Stimulated activated CD8-positive, alpha-beta memory T cell treated with anti-CD3 and anti-CD28 coated beads, Interleukin-7, amount 100 ng/mL, for 24 hours (primary cell): ENCODE data around the gene KCNQ1OT1.

ENCODE experiments used
- DNase-seq: peaks from one replicate; pipeline ENCODE4 v3.0.0-alpha.2; 2020; ENCODE audit warnings: low read depth

The KCNQ1OT1 gene

DNA sequence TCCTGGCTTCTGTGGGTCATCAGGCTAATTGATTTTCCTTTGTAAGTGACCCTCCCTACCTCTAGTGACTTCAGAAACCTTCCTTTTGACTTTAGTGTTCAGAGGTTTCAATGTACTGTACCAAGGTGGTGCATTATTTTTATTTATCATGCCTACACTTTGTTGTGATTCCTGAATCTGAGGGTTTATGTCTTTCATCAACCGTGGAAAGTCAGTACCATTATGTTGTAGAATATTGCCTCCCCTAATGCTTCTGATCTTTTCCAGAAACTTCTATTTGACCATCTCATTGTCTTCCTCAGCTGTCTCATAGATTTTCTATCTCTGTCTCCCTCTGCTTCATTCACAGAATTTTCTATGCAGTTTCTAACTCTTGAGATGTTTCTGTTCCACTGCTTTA, 105.5 kb downstream of the KCNQ1OT1 start:
- no peak for DNase-seq

DNA sequence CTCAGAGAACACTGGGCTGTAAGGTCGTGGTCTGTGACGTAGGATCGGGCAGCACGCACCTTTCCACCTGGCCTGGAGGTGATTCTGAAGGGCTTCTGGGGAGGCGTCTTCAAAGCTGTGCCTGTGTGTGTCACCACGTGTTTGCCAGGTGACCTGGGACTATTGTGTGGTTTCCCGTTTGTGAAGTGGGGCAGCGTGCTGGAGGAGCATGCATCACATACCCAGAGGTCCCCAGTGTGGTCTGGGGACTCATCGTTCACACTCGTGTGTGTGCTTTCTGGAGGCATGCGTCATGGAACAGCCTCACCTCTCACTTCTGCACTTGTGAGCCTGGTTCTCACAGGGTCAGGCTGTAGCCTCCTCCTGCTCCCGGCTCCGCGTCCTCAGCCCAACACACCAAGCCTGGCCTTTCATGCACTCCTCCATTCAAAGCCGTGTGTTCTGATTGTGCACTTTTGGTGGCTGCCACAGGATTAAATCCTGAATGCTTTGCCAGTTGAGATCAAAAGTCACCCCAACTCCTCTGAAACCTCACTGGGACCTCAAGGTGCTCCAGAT, 106.3 kb downstream of the KCNQ1OT1 start:
- DNase-seq, result no peak

DNA sequence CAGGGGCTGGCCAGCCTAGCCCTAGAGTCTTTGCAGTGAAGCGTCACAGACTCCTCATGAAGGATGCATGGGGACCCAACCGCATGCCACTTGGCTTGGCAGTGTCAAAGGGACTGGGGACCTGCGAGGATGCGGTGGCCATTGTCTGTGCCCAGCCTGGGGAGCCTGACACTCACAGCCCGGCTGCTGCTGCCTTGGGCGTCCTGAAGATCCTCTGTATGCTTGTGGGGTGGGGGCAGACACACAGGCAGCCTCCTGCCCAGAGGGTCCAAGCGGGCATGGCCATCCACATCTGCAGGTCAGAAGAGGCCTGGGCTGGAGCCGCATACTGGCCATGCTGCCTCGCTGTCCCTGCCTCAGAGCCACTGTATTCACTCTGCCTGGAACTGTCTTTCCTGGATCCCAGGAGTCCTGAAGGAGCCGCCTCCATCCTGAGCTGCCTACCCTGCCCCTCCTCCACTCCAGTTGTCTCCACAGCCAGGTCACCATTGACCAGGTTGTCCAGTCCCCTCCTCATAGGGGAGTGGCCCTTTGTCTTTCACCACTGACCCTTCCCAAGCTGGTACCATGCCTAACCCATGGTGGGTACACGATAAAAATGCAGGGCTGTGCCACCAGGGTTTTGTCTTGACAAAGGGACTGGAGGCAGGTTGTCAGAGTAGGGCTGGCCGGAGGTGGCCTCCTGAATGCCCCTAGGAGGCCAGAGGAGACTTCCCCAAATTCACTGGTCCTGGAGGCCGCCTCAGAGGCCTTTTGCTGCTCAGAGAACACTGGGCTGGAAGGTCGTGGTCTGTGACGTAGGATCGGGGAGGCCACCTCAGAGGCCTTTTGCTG, 107.0 kb downstream of the KCNQ1OT1 start:
- DNase-seq, result no peak

DNA sequence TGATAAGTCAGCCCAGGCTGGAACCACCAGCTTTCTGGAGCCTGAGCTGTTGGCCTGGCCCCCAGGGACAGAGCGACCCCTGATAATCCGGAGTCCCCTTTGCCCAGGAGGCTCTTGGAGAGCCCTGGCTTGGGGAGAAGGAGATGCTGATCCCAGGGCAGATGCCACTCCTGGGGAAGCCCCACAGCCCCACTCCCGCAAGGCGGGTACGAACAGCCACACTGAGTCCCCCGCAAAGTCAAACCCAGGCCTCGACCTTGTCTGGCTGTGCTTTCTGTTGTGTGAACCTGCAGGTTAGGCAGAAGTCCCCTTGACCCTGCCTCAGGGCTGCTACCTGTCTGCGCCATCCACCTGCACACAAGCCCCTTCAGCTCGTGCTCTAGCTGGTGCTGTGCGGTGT, 108.0 kb downstream of the KCNQ1OT1 start:
- DNase-seq, result no peak

DNA sequence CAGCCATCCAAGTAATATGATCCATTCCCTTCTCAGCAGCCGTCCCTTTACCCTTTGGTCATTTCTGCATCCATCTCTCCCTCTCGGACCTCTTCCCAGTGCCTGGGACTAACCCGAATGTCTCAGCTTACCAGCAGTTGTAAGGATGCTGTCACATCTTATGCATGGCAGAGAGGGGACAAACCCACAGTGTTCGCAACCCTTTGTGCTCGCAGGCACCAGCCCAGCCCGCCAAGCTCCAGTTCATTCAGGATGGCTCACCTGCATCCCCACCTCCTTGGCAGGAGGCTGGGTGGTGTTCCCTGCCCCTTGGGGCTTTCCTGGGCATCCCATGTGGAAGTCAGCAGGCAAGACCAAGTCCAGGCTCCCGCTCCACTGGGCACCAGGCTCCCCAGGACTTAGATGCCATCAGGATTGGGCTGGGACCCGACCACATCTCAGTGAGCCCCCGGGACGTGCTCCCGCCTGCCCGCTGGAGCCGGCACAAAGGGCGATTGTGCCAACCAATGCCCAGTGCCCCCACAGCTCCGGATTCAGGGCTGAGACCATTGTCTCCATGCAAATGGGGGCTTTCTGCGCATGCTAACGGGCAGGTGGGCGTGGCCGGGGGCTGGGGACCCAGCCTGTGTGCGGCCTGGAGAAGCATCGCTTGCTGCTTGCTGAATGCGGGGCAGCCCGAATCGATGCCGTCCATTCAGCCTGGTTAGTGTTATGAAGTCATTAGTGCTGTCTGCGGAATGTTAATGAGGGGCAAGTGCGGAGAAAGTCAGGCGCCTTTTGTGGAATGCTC, 108.6 kb downstream of the KCNQ1OT1 start:
- DNase-seq, result no peak

DNA sequence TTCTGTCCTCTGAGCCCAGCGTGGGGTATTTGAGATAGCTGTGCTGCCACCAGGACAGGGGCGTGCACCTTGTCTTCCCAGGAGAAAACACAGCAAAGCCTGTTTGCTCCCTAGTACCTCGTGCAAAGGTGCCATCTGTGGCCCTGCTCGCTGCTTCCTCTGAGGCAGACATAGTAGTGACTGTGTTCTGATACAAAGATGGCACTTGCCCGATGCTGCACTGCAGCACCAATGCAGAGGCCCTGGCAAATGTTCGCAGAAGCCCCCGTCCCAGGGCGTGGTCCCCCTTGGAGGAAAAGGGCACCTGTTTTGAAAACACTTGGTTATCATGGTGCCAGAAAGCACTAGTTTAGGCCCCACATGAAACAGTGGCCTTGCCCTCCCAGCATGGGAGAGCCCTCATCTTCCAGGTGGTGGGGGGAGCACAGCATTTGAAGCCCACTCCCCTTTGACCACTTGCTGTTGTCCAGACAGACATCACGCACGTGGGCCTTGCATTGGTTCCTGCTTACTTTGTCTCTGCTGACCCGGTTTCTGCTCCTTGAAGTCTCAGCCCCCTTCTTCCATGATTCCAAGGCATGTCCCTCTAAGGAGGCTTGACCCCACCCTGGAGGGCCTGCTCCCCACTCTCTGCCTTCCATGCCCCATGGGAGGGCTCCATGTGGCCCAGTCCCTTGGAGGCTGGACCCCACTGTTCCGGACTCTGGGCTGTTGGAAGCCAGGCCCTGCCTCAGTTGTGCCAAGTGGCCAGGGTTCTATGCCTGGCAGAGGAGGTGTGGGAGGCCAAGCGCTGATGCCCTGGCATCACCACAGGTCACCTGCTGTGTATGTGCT, 109.4 kb downstream of the KCNQ1OT1 start:
- DNase-seq, result no peak

DNA sequence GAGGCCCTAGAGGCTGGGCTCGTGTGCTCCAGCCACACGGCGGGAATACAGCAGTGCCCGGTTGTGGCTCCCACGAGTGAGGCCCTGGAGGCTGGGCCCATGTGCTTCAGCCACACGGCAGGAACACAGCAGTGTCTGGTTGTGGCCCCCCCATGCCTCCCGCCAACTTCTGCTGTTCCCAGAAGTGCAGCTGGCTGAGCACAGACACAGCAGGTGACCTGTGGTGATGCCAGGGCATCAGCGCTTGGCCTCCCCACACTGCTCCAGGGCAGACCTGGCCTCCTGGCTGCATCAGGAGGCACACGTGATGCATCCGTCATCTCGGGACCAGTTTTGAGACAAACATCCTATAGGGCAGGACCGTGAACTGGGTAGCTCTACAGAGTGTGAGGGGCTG, 110.3 kb downstream of the KCNQ1OT1 start:
- no peak for DNase-seq

DNA sequence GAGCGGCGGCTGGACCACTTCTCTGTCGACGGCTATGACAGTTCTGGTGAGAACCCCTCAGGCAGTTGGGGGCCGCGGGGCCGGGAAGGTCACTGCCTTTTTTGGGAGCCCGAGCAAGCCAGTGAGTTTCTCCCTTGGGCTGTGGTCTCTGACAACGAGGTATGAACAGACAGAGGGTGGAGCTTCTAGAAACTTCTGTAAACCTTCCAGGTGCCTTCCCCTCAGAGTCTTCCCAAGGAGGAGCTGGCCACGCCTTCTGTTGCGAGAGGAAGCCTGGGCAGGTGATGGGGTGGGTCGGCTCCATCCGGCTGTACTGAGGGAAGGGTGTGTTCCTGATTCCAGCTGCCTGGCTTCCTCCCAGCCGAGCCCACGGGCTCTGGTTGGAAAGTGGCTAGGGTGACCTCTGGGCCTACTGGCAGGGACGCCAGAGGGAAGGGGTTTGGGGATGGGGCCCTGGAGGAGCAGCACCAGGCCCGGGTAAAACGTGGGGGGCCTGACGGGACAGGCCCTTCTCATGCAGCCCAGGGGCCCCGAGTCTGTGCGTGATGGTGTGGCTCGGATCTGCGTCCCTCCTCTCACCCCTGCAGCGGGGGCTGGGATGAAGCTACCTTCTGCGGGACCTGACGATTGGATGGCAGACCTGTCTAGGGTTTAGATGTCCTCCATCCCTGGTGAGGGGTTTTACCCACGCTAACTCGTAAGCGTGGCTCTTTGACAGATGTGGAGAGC, 110.8 kb downstream of the KCNQ1OT1 start:
- DNase-seq, result no peak

DNA sequence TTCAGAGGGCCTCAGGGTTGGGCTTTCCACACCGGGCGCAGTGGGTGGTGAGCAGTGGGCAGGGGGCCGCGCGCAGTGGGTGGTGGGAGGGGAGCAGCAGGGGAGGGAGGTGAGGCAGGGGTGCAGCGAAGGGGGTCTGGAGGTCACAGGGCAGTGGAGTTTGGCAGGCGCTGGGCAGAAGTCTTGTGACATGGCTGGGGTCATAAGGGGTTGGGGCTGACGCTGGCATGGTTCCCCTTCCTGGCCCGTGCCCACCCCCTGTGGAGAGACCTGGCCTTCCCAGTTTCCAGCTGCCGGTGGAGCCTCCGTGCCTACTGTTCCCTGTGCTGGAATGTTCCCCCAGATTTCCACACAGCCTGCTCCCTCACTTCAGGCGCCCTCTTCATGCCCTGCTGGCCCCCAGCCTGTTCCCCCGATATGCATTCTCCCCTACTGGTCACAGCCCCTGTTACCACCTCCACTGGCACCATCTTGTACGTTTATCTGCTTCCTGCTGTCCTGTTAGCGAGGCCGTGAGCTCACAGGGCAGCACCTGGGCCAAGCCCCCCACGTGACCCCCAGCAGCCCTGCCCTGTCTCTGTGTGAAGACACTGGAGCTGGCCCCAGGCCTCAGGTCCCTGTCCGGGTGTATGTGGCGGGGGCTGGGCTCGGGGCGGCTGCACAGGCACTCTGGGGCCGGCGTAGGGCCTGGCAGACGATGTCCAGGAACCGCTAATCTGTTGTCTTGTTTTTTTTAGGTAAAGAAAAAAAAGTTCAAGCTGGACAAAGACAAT, 111.6 kb downstream of the KCNQ1OT1 start:
- no peak for DNase-seq

DNA sequence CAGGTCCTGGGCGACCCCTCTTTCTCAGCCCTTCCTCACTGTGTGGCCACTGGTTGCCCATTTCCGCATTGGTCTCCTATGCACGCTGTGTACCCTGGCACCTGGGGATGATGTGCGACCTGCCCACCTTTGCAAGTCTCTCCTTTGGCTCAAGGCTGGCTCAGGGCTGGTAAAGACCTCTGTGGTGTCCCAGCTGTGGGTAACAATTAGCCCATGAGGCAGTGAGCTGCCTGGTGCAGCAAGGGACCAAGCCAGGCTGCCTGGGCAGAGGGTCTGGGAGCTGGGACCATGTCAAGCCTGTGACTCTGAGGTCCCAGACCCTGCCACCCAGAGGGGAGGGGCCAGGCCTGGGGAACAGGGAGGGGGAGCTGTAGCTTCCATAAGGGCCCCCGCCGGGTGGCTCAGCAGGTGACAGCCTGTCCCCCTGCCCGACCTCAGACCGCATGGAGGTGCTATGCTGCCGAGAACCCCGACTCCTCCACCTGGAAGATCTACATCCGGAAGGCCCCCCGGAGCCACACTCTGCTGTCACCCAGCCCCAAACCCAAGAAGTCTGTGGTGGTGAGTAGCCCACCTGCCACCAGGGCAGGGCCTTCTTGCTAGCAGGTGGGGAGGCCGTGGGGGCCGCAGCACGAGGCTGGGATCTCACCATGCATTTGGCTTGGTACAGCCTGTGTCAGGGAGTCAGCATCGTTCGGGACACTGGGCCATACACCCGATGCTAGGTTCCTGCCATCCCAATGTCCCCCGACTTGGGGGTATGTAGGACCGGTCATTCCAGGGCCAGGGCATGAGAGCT, 112.5 kb downstream of the KCNQ1OT1 start:
- no peak for DNase-seq

DNA sequence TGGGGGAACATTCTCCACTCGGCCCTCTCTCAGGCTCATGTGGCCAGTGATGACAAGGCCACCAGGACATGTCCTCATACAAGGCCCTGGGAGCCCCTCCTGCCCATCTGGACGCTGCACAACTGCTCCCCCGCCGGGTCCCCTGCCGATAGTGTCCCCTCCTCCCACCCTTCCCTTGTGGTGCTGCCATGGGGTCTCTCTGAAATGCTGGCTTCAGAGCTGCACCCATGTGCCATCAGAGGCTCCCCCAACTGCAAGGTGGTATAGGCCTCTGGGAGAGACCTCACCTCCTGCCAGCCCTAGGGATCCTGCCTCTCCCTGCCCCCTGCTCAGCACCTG, 113.0 kb downstream of the KCNQ1OT1 start:
- DNase-seq, result no peak

DNA sequence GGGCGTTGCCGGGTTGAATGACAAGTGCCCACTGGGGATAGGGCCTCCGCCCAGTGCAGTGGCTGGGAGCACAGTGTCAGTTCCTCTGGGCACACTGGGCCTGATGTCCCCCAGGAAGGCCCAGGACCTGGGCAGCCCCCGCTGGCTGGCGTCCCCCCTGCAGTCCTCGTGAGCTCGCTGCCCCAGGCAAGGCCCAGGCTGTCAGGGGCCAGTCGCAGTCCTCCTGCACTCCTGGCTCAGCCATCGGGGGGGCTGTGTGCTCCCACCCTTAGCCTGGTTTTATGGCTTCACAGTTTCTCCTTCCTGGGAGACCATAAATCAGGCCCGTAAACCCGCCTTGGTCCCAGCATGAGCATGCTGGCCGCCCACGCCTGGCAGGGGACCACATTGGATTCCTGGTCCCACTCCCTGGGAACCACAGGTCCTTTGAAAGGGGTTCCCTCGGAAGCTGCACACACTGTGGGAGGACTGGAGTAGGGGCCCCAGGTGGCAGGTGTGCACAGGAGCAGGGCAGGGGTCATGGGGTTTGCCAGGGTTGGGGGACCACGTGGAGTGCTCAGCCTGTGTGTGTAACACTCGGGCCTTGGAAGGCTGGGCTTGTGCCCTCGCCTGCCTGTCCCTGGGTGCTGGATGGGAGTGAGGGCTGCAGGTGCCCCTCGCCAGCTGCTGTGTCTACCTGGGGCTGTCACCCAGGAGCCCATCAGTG, 113.6 kb downstream of the KCNQ1OT1 start:
- DNase-seq, result no peak

DNA sequence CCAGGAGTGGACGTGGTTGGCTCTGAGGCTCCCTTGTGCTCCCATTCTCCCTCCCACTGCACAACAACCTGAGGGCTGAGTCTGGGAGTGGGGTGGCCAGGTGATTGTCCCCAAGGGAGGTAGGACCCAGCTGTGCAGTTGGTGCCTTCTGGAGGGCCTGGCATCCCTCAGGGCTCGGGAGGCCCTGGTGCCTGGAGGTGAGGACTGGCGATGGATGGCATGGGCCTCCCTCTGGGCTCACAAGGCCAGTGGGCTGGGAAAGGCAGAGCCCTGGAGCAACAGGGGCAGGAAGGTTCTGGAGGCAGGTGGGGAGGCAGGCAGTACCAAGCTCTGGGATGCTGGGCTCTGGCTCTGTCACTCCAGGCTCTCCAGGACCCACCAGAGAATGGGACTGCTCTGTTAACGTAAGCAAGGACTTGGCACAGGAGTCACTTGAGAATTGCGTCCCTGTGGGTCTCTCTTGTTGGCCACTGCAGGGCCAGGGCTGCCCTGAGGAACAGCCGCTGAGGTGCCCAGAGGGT, 114.2 kb downstream of the KCNQ1OT1 start:
- DNase-seq, result no peak

DNA sequence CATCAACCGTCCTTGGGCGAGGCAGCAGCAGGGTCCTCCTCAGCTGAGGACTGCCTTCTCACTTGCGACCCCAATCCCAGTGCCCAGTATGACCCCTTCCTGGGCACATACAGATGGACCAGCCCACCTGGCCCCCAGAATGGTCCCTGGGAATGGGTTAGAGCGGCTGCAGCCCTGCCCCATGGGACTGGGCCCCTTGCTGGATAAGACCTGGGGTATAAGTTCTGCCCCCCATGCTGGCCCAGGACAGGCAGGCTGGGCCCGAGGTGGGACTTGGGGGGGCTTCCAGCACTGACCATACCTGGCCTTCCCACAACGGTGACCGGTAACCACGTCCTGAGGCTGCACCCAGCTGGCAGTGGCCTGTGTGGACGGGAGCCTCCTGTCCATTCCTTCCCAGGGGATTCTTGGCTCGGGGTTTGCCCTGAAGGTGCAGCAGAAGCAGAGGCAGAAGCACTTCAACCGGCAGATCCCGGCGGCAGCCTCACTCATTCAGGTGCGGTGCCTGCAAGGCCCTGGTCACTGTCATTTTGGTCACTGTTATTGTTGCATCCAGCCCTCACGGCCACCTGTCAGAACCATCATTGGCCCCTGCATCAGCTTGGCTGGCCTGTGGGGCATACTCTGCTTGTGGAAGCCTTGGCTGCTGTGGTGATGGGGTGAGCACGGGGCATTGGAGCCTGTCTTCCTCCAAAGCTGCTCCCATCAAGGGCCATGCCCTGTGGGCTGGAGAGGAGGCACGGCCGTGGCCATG, 114.8 kb downstream of the KCNQ1OT1 start:
- no peak for DNase-seq

DNA sequence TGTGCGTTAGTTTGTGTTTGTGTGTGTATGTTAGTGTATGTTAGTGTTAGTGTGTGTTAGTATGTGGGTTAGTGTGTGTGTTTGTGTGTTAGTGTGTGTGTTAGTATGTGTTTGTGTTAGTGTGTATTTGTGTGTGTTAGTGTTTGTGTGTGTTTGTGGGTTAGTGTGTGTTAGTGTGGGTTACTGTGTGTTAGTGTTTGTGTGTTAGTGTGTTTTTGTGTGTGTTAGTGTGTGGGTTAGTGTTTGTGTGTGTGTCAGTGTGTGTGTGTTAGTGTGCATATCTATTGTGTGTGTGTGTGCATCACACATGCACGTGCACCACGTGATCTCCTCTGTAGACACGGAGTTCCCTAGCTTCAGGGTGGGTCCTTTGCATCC, 115.4 kb downstream of the KCNQ1OT1 start:
- DNase-seq, result no peak

DNA sequence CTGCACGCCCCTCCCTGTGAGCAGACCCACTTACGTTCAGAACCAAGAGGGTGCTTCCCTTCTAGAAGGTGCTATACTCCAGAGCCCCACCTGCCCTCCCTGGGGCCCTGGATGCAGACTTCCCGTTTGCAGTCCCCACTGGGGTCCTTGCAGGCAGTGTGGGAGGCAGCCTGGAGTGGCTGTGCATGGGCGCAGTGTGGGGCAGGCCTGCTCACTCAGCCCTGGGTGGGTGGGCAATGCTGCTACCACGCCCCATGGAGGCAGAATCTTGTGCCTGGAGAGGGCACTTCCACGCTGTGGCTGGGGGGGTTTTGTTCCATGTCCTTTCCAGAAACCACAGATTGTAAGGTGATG, 116.2 kb downstream of the KCNQ1OT1 start:
- DNase-seq, result no peak

DNA sequence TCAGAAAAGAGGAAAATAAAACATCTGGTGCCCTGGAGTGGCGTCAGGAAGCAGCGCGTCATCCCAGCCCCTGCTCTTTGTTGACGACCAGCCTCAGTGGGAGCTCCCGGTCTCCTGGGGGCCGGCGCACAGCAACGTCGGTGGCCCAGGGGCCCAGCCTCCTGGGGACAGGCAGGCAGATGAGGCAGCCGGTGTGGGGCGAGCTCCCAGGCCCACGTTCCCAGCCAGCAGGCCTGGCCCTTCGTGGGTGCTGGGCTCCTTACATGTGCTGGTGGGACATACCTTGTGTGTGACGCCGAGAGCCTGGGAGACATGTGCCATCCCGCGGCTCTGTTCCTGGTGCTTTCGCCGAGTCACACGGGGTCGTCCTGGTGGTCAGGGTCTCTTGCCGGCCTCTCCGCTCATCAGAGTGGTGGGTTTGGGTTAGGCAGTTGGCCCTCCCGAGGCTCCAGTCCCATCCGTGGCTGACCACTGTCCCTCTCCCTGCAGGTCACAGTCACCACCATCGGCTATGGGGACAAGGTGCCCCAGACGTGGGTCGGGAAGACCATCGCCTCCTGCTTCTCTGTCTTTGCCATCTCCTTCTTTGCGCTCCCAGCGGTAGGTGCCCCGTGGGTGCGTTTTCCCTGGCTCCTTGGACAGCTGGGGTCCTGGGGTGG, 116.7 kb downstream of the KCNQ1OT1 start:
- DNase-seq, result no peak

DNA sequence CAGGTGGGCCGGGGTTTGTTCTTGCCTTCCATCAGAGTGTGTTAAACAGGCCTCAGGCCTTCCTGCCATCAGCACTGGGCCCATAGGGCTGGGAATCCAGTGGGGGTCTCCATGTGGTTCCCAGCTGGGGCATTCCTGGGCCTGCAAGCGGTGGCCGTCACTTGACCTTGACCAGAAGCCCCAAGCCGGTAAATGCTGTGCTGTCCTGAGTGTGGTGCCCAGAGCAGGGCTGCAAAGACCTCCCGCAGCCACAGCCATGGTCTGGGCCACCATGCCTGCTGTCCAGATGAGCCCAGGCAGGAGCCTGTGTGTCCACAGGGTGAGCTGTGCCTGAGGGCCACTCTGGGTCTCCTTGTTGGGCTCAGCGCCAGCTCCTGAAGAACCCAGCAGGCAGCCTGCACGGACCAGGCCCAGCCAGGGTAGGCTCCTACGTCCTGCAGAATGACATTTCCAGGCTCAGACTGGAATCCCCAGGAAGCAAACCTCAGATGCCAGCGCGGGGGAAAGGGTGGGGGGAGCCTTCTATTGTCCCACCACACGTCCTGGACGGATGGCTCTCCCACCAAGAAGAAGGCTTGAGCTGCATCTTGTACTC, 117.3 kb downstream of the KCNQ1OT1 start:
- no peak for DNase-seq
